GM21526 (cell line): Measurements from ENCODE around the gene ZBTB38.
A peak's percentile ranks its signal among the peaks of the same experiment; 100 is the strongest.

Experiments
- ATAC-seq: cut with Tn5 transposase; IDR thresholded peaks from one replicate; pipeline ENCODE4 v1.9.1; 2021; ENCODE audit warnings: moderate library complexity; ENCODE audit not compliant: unreplicated experiment, low FRiP score

Gene ZBTB38

DNA sequence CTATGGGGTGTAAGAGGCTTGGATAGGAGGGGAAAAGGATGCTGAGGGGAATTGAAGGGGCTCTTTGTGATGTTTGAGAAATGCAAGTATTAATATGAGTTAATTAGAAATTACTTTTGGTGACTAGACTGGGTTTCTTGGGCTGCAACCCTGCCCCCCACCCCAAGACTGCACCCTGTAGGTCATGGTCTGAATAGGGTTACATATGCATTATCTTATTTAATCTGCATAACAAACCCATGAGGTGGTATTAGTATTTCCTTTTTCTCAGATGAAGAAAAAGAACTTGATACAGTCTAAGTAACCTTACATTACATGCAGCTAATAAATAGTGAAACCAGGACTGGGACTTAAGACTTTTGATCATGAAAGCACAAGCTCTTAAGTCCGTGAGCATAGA is 5.6 kb upstream of the ZBTB38 start:
- ATAC-seq = no peak

DNA sequence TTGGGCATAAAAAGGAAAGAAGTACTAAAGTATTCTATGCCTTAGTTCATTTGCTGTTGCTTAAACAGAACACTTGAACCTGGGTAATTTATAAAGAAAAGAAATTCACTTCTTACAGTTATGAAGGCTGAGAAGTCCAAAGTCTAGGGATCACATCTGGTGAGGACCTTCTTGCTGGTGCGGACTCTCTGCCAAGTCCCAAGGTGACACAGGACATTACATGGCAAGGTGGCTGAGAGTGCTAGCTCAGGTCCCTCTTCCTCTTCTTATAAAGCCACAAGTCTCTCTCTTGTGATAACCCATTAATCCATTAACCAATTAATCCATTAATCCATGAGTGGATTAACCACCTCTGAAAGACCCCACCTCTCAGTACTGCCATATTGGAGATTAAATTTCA is 3.1 kb upstream of the ZBTB38 start:
- ATAC-seq = no peak

DNA sequence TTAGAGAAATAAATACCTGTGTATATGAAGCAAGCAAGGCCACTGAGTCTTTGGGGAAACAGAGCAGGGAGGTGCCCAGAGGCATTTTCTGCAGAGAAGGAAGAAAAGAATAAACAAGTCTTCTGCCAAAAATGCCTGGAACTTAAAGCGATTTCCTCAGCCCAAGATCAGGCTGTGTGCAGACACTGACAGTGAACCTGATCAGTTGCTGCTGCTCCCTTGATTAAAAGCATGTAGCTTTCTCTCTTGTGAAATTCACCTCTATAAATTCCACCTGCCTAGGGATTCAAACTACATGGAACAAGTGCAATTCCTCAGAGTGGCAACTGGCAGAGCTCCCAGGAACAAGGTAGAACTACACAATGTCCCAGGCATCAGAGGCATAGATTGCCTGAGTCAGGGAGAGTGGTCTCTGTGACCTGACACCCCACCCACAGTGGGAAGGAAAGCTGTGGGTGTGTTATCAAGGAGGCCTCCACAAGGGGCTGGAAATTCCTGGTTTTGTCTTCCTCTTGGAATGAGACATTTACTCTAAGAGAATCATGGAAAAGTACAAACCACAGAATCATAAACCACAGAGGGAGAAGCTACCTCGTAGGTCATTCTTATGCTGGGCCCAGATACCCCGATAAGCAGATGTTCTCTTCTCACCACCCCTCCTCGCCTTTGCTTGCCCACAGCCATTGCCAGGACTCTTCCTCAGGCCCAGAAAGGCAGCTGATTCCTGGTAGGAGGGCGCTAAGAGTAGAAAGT is 1.8 kb upstream of the ZBTB38 start:
- ATAC-seq = no peak

DNA sequence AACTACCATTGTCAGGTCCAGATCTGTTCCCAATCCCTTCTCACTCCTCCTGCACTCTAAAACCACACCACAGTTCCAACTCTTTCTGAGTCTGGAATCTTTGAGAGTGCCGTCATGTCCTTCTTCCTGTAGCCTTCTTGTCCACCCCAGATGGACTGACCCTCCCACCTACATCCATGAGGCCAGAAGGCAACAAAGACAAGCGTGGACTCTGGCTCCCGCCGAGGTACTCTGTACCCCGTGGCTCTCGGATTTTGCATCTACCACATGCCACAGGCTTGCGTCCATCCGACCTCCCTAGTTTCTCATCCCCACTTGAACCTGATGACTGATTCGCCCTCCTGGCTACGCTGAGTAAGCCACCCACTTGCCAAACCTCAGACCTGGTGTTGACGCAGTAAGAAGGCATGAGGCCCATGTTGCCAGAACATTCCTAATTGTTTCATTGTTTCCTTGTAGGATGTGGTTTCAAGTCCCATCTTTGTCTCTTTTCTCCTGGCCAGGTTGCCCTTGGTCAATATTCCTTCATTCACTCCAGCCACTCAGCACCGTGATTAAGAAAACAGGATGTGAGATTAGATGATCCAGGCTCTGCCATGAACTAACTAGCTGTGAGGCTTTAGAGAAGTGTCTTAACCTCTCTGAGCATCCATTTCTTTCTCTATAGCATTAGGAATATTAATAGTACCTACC is 1.1 kb upstream of the ZBTB38 start:
- ATAC-seq = no peak

DNA sequence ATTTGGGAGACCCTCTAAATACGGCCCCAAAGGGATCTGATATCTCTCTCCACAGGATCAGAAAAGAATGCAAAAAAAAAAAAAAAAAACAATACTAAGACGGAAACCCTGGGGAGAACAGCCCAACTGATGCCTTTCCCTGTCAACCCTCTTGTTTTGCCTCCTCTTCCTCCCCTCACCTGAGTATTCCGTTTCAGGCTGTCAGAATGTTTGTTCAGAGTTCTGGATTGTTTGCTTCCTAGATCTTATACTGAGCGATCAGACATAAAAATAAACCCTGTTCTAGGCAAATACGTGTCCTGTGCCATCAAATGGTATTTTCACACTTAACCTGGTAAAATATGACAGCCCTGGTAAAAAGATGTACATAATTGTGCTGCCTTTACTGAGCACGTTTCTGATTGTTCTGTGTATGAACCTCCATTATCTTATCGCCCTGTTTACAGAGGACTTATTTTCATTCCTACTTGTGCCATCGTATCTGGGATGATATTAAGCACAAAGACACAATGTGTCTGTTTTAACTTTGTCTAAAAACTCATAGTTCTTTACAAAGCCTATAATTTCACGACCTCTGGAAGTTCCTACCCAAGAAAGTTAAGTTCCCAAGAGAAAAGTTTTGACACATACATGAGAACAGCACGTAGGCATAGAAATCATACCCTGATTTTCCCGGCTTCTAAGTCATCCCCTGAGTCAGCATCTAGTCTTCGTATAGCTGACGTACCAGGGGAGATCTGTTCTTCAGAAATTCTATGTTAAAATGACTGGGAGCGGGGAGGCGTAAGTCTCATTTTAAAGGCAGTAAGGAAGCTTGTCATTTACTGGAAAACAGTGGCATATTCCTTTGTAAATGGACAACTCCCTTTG is 856 bp downstream of the ZBTB38 start:
- ATAC-seq = no peak

DNA sequence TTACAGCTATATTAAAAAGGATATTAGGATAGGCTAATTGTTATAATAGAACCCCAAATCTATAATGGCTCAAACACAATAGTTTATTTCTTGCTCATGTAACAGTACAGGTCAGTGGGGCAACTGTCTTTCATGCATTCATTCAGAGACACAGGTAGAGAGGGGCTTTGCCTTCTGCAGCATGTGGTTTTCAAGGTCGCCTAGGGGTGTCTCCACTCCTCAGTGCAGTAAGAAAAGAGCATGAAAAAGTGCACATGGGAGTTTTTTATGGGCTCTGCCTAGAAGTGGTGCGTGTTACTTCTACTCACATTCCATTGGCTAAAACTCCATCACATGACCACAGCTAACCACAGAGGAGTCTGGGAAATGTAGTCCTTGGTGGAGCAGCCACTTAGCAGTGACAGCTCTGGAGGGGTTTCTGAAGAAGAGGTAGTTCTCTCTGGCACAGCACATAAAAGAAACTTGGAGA is 1.8 kb downstream of the ZBTB38 start:
- ATAC-seq = peak; percentile 77

DNA sequence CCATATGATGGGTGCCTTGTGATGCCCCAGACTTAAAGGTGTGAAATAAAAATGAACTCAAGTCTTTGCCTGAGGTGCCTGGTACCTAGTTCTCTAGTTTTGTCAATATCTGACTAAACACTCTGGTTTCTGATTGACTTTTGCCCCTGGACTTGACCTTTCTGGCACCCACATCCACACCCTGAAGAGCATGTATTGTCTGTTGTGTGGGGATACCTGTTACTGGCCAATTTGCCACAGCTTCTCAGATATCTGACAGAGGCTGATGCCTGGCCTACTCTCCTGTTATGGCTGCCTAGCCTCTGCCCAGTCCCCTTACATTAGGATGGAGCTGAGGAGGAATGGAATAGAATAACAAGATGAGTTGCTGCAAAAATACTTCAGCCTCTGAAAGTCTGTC is 3.6 kb downstream of the ZBTB38 start:
- no peak for ATAC-seq

DNA sequence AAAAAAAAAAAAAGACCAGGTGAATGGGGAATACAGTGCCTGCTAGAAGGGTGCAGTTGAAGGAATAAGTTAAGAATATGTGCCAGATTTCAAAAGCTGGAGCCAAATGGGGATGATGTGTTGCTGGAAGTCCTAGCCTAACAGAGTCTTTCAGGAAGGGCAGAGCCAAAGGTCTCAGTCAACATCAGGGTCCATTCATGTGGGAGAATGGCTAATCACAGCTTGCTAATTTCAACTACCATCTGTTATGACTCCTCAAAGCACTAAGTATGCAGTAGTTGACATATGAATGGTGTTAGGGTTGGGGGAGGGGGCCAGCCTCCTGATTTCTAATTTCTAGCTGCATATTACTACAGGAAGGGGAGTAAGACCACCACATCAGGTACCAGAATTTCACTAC is 4.4 kb downstream of the ZBTB38 start:
- no peak for ATAC-seq

DNA sequence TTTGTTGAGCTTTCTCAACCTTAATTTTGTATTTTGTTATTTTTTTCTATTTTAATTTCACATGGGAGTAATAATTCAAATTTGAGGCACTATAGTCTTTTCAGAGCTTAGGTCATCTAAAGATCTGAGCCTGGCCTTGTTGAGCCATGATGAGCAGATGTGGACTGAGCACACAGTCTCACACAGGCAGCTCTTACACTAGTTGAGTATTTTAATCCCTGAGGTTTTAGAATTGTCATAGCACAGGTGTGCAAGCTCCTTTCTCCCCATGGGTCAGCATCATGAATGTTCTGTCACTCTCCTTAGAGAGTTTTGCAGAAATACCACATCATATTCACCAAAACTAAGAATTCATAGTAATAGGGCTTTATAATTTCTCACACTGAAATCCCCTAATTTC is 4.9 kb downstream of the ZBTB38 start:
- no peak for ATAC-seq

DNA sequence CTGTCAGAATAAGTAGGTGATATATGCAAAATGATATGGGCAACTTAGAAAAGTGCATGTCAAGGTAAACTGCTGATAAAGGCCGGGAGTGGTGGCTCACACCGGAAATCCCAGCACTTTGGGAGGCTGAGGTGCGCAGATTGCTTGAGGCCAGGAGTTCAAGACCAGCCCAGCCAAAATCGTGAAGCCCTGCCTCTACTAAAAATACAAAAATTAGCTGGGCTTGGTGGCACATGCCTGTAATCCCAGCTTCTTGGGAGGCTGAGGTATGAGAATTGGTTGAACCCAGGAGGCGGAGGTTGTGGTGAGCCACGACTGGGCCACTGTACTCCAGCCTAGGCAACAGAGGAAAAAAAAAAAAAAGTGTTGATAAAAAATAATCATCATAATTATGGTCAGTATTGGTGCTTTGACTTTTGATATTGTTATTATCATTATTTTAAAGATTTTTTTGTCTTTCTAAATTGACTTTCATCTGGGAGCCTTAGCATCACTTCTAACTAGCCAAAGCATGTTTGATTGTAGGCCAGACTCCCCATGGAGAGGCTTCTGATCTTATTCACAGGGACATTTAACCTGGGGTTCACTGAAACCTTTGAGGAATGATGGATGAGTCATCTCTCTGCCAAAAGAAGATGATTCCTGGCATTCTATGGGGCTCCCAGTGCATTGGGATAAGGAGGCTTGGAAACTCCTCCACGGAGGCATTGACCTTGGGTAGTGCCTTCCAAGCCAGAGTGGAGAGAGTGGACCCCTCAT is 5.6 kb downstream of the ZBTB38 start:
- ATAC-seq = no peak

DNA sequence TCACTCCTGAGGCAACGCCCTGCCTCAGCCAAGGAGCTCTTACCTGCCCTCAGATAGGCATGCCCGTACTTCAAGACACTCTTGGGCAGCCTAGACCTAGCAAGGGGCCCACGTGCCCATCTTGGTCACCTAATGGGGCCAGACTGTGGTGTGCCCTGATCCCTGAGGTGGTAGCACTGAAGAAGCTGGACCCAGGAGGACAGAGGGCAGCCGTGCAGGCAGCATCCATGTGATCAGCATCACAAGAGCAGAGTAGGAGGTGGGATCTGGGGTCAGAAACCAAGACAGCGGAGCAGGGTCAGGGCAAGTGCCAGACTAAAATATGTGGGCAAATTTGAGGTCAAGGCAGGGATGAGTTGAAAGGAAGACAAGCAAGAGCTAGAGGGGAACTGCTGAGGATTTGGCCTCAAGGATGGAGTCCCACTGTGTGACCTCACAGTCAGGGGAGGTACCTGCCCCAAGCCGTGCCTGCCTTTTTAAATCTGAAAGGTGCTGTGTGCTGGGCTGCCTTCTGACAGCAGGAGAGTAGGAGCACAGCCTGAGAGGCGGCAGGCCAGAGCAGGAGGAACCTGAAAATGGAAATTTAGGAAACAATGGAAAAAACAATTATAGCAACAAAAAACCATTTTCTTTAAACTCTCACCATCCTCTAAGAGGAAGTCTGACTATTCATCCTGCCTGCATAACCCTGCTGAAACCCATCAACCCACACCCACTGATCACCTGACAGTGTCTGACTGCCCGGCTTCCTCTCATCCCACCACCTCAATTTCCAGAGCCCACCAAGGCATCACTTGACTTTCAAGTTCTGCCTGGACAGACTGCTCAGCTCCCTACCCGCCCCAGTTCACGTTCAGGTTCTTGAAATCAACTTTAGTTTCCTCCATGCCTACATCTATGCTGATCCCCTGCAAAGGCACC is 7.3 kb downstream of the ZBTB38 start:
- ATAC-seq = no peak

DNA sequence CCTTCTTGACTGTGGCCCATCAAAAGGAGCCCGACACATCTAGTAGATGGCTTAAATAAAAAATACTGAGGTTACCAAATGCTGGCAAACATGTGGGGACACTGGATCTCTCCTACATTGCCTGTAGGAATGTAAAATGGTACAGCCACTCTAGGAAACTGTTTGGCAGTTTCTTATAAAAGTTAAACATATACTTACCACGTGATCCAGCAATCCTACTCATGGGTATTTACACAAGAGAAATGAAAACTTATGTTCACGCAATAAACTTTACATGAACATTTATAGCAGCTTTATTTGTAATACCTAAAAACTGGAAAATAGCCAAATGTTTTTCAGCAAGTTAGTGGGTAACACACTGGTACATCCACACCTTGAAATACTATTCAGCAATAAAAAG is 9.1 kb downstream of the ZBTB38 start:
- no peak for ATAC-seq

DNA sequence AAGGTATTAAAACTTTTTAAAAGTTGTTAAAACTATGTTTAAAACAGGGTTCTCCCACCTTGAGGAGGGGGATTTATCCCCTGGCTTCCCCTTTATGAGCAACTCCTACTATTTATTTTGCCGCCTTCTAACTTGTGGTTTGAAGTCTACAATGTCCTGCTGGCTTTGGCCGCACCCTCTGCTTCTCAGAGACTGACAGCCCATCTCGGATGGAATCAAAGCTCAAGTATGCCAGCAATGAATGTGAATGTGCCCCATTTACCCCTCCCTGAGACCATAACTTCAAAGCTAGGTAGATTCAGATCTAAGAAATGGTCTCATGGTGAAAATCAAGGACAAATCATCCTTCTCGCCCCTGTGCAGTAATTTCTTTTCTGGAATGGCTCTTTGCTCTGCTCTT is 10.3 kb downstream of the ZBTB38 start:
- no peak for ATAC-seq

DNA sequence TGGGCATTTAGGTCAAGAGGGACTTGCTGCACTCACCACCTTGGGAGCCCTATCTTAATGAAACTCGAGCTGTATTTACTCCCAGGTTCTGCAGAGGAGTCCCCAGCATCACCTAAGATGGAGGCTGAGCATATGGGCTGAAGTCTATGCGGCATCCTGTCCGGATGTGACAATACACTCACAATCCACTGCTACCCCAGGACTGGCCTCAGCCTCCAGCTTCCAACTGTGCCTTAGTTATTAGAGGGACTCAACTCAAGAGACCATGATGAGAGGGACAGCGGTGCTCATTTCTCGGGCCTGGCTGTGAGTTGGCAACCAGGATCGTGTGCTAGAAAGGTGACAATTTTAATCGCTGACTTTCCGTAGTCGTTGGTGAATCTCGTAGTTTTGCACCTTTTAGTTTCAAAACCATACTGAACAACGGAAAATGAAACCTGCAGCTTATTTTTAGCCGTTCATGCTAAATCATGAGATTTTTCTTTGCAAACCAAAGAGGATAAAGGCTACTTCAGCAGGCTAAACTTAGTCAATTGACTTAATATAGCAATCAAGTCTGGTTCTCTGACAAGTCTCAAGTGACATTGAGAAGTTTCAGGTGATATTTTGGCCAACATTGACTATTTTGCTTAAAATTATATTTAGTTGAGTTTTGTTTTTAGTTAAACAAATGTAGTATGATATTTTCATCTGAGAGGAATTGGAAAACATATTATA is 11.1 kb downstream of the ZBTB38 start:
- ATAC-seq = peak; percentile 50

DNA sequence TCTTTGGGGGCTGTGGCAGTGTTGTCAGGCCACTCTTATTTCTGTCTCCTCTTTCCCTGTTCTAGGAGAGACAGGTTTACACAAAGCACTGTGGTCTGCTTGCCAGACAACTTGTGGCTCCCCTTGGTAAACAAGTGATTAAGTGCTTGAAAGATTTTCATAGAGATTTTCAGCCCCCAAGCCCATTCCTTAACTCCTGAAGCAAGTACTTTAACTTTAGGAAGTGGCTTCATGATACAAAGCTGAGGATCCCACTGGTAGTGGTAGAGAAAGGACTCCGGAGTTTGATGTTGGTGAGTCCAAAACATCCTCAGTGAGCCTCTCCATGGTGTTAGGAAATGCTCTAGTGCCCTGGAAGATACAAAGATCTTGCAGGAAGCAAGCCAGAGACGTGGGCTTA is 12.0 kb downstream of the ZBTB38 start:
- ATAC-seq = no peak

DNA sequence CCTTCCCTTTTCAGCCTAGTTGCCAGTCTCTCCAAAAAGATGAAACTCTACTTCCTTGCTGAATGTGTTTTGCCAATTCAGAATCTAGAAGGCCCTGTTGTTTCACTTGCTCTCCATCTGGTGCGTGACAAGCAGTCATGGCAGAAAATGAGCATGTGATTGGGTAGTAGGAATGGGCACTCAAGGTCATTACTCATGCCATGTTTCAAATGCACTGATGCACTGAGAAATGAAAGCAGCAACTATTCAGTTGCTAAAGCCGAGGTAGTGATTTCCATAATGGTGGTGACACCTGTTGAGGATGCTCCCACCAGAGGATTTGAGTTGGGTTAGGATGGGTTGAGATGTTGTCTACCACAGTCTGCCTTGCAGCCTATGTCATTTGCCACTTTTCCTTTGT is 12.7 kb downstream of the ZBTB38 start:
- ATAC-seq = peak; percentile 21

DNA sequence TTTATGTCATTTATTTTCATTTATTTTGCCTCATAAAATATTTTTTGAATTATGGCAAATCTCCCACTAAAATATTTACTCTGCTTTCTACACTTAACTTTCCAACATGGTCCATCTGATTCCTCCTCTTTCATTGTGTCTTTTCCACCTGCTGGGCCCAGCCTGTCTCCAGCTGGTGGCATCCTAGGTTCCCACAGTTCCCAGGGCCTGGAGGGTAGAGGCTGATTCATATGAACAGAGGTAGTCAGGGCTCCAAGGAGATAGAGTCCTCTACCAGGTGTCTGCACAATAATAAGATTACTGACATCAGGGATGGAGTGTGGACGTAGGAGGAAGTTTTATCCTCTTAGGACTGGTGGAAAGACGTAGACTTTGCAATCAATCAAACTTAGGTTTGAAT is 14.3 kb downstream of the ZBTB38 start:
- ATAC-seq = no peak

DNA sequence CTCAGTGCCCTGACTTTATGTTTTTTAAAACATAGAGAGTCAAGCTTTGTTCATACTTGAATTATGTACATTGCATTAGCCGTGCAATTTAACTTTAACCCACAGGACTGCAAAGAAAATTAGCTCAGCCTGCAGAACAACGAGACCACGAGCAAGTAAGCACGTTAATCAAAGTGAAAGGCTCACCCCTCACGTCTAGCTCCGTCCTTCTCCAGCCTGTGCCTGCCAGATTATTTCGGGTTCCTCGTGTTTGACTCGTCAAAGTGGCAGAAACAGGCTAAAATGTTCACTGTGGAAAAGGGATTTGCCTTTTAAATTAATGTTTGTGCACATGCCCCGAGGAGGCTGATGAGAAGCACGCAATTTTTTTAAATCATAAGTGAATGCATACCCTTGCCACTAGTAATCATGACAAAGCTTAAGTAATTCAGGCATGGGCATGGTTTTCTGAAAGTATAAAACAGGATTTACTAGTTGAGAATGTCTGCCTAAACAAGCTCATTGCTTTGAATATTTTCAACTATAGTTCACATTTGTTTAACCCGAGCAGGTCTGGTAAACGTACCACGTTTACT is 15.3 kb downstream of the ZBTB38 start:
- ATAC-seq = no peak

DNA sequence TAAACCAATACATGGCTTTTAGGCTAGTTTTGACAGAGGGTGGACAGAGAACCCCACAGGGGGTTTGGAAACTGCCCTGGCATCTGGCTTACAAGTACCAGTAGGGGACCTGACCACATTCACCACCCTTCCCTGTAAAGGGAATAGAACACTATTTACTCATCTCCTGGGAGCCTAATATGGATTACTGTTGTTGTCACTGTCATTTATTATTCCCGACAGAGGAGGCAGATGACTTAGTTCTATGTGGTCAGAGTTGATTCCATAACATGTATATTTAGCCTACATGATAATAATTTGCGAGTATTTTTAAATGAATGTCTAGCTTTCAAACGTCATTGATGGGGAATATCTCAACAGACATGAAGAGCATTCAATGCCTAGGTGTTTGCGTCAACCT is 15.9 kb downstream of the ZBTB38 start:
- no peak for ATAC-seq
